ENCODE measurements around the gene FARS2.
"Not testable (repeated sequence)": the region's sequence is repeated elsewhere in the genome, so short reads cannot be mapped to it uniquely, and the experiment has no call there.

Gene FARS2

DNA sequence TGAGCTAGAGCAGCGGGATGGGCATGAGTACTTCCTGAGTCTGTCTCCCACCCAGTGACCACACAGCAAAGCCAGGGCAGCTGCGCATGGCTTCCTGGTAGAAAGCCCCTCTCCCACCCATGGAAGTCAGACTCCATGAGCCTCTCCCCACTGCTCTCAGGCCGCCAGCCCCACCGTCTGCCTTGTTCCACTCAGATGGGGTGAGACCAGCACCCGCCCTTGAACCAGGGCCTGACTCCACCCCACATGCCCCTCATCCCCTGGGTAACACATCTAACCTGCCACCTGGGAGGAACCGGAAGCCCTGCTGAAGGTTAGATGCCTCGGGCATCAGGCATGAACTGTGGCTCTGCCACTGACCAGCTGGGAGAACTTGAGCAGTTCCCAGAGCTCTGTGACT is 517.6 kb downstream of the FARS2 start:
- no peak for DNase-seq

DNA sequence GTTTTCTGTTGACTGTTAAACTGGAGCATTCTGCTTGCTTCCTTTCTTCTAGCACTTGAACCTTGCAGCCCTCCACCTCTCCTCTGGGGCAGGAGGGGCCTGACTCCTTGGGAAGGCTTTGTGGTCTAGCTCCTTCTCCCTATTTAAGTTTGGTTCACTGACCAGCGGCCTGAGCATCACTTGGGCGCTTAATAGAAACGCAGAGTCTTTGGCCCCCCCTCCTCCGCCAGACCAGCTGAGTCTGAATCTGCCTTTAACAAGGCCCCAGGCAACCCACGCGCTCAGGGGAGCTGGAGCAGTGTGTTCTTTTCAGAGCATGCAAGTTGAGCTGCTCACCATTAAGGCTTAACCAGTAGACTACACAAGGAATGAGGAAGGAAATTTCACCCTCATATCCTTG is 519.7 kb downstream of the FARS2 start:
- no peak for DNase-seq

DNA sequence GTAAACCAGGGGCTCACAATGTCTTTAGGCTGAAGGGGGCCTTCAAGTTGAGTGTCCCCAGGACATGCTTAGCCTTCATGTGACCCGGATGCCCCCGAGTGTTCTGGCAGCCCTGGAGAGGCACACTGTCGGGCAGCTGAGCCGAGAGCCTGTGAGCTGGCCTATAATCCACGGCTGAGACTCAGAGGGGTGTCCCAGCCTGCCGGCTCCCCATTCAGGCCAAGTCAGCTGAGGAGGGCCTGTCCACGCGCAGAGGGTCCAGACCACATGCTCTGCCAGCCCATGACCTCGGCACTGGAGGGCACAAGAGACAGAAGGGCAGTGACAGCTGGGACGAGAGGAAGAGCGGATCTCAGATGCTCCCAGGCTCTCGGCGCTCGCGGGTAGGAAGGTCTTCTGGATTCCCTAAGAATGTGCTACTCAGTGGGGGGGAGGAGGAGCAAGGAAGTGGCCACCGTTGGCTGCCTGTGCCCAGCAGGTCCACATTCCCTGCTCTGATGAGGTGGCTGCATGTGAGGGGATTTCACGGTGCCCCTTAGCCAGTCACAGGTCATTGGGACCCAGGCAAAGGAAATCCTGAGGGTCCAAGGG is 520.7 kb downstream of the FARS2 start:
- DNase-seq, result no peak

DNA sequence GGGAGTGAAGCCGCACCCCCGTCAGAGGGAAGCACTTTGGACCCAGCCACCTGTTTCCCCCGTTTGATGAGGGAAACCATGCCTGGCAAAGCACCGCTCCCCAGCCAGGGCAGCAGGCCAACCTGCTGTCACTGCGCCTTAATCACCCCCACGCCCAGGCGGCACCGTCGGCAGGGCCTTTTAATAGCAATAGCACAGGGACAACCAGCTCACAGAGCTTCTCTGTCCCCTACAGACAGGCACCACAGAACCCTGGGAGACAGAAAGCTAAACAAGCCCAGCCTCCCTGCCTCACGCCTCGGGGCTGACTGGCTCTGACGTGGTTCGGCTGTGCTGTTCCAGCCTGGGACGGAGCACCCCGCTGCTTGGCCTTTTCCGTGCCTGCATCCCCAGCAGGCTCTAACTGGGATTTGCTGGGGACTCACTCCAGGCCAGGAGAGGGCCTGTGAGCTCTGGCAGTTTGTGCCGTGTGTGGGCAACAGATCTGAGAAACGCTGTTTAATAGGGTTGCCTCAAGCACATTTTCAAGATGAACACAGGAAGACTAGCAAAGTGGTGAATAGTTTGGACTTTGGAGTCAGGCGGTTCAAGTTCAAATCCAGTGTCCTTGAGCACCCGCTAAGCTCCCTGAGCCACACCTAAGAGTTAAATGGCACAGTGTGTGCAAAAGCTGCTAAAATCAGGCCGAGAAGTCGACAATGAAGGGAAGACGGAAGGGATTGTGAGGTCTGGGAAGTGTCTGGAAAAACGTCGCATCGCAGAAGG is 521.7 kb downstream of the FARS2 start:
- no peak for DNase-seq

DNA sequence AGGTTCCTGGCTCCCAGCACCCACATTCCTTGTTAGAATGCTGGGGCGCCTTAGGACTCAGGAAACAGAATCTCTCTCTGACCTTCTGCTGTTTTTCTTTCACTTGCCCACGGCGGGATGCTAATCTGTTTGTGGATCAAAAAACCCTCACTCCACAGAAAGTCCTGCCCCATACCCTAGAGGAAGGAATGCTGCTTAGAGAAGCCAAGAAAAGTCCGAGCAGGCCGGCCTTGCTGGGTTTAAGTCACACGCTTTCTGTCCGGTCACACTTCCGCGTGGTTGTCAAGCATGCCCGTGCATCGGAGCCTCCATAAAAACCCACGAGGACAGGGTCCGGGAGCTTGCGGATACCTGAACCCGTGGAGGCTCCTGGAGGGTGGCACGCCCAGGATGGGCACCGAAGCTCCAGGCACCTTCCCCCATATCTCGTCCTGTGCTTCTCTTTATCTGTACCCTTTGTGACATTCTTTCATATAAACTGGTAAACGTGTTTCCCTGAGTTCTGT is 522.3 kb downstream of the FARS2 start:
- no peak for DNase-seq

DNA sequence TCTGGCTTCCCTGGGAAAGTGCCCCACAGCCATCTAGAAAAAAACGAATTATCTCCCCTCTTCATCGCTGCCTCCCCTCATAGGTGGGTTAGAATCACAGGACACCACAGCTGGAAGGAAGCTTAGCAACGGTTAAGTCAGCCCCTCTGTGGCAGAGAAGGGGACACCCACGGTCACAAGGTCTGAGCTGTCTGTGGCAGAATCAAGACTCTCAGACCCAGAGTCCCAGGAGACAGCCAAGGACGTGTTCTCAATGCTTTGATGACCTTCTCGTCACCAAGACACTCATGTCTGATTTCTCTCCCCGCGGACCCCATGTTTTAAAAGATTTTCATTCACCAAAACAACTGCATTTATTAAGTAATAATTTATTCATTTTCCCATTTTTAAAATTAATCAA is 523.9 kb downstream of the FARS2 start:
- DNase-seq, result no peak

DNA sequence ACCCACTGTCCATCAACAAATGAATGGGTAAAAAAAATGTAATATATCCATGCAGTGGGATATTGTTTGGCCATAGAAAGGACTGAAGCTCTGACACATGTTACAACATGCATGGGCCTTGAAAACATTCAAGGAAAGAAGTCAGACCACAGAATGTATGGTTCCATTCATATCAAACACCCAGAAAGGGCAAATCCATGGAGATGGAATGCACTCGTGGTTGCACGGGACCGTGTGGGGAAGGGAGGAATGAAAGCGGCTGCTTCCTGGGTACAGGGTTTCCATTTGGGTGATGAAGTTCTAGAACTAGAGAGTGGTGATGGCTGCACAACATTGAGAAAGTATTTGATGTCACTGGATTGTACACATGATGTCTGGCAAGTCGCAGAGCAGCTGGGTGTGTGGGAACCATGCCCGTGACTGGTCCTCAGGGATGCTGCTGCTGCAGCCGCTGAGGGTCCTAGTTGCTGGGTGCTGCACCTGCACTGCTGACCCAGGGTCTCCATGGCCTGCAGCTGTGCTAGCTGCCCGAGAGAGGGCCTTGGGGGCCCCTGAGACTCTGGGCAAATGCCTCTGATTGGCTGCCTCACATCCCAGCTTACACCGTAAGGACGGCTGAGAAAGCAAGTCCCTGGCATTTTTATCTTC is 525.1 kb downstream of the FARS2 start:
- no peak for DNase-seq

DNA sequence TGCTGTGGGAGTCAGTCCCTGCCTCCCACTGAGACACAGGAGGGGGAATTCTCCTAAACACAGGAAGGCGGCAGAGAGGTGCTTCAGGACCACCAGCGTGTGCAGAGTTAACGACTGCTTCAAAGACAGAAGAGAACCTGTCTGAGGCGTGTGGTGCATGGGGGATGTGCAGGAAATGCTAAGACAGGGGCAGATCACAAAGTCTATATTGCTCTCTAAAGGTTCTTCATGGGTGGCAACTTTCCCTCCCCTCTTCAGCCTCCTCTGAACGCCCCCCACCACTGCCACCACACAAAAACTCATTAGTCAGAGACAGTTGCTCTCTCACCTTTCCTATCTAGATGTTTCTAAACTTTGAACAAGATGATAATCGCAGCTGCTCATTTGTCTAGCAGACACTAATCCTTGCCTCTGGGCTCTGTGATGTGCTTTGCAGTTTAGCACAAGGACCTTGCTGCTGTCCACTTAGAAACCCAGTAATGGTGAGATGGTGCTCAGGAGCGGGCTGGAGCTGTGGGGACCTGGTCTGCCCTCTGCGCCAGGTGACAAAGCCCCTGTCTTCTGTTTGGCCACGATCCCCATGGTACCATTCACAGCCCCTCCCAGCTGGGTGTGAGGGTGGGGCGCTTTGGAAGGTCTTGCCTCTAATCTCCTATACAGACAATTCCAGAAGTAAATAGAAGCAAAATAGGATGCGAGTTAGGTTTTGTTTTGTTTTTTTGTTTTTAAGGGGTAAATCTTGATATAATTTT is 525.8 kb downstream of the FARS2 start:
- no peak for DNase-seq

DNA sequence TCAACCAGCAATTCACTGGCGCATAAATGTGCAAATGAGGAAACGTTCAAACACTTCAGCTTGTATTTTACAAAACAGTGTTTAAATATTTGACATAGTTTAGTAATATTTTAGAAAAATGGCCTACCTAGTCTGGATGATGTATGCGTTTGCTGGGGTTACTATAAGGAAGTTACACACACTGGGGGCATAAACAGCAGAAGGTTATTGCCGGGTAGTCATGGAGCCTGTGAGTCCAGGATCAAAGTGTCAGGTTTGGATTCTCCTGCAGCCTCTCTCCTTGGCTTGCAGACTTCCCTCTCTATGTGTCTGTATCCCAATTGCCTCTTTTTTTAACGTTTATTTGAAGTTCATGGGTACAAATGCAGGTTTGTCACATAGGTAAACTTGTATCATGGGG is 528.1 kb downstream of the FARS2 start:
- not testable (repeated sequence) for DNase-seq

DNA sequence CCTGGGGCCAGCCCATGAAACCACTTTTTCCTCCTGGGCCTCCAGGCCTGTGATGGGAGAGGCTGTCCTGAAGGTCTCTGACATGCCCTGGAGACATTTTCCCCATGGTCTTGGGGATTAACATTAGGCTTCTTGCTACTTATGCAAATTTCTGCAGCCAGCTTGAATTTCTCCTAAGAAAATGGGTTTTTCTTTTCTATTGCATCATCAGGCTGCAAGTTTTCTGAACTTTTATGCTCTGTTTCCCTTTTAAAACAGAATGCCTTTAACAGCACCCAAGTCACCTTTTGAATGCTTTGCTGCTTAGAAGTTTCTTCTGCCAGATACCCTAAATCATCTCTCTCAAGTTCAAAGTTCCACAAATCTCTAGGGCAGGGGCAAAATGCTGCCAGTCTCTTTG is 535.2 kb downstream of the FARS2 start:
- DNase-seq, result not testable (repeated sequence)

DNA sequence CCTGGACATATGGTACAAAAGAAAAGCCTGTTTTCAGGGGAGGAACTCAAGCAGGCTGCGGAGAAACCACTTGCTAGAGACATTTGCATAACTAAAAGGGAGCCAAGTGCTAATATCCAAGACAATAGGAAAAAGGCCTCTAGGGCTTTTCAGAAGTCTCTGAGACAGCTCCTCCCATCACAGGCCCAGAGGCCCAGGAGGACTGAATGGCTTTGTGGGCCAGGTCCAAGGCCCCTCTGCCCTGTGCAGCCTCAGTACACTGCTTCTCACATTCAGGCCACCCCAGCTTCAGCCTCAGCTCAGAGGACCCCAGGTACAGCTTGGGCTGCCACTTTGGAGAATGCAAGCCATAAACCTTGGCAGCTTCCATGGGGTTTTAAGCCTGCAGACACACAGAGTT is 545.1 kb downstream of the FARS2 start:
- not testable (repeated sequence) for DNase-seq

DNA sequence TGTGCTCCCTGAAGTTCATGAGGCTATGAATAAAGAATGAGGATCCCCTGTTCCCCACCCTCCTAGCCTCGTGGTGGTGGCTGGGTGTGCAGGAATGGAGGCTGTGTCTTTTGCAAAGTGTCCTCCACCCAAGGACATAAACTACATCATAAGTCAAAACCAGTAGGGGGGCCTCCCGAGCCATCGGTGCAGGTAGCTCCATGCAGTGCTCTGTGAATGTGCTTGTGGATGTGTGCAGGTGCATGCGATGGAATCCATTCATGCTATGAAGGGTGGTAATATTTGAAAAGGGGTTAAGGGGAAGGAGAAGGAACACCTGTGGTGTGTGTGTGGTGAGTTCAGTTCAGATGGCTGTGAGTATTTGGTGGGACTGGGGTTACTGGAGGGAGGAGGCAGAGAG is 548.1 kb downstream of the FARS2 start:
- no peak for DNase-seq

DNA sequence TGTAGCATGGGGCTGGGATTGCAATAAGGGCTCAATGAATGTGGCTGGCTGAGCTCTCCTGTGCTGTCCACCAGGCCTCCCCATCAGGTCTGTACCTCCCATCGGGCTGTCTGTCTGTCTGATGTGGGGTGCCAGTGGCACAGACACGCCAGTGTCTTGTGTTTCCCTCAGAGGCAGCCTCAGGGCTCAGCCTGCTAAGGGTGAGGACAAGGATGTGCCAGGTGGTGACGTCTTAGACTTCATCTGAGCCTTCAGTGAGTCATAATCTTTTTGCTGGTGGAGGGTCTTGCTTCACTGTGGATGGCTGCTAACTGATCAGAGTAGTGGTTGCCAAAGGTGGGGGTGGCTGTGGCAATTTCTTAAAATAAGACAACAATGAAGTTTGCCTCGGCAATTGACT is 550.7 kb downstream of the FARS2 start:
- DNase-seq, result no peak

DNA sequence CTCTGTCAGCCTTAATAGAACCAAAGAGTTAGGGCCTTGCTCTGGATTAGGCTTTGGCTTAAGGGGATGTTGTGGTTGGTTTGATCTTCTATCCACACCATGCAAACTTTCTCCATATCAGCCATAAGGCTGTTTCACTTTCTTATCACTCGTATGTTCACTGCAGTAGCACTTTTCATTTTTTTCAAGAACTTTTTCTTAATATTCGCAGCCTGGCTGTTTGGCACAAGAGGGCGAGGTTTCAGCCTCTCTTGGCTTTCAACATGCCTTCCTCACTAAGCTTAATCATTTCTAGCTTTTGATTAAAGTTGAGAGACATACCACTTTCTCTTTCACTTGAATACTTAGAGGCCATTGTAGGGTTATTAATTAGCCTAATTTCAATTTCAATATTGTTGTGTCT is 552.3 kb downstream of the FARS2 start:
- no peak for DNase-seq

DNA sequence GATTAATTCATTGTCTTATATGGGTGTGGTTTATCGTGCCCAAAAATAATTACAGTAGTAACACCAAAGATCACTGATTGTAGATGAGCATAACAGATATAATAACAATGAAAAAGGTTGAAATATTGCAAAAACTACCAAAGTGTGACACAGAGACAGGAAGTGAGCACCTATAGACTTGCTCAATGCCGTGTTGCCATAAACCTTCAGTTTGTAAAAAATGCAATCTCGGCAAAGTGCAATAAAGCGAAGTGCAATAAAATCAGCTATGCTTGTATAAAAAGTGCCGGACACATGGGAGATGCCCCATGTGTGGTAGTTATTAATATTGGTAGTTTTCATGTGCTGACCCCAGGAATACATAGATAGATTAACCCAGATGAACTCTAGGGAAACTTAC is 552.8 kb downstream of the FARS2 start:
- no peak for DNase-seq

DNA sequence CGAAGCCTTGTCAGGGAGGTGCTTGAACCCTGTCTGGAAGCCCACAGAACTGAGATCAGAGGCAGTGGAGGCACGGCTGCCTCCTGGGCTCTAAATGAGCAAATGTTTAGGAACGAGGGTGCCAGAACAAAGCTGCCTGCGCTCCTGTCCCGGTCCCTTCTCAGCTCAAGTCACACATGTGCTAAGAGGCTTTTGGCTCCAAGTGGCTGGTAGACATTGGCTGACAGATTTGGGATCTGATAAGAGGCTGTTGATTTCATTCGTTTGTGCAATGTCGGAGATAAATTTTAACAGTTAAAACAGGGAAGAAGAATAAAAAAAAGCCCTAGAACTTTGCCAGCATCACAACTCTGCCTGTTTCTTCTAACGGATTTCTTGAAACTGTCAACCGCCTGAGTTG is 553.6 kb downstream of the FARS2 start:
- DNase-seq, result no peak

DNA sequence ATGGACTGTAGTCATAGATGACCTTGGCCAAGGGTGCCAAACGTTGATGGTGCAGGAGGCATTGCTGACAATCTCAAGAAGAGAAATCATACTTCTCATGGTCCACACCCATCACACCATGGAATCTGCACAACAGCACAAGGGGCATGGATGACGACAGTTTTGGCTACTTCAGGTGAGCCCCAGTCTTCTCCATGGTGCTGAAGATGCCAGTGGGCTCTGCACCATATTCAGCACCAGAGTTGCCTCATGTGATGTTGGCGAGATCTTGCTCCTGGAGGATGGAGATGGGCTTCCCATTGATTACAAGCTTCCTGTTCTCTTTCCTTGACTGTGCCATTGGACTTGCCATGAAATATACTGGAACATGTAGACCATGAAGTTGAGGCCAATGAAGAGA is 556.6 kb downstream of the FARS2 start:
- no peak for DNase-seq

DNA sequence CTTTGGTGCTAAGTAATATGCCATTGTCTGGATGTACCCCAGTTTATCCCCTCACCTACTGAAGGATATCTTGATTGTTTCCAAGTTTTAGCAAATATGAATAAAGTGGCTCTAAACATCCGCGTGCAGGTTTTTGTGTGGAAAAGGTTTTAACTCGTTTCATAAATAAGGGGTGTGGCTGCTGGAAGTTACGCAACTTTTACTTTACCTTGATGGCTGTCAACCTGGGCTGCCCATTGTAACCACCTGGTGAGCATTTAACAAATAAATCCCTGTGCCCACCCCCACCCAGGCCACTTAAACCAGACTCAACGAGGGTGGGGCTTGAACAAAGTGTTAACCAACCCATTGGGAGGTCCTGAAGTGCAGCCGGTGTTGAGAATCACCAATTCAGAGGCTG is 557.6 kb downstream of the FARS2 start:
- no peak for DNase-seq

All from stimulated activated CD4-positive, alpha-beta T cell treated with anti-CD3 and anti-CD28 coated beads, Interleukin-2, amount 100 ng/mL, for 48 hours (primary cell).